Activated CD4-positive, CD25-positive, alpha-beta regulatory T cell treated with anti-CD3 and anti-CD28 coated beads, Interleukin-2, amount 50 U/mL, for 24 hours (primary cell): ENCODE results near the gene PIM3.
"Not testable (repeated sequence)": the region's sequence is repeated elsewhere in the genome, so short reads cannot be mapped to it uniquely, and the experiment has no call there.

Source experiments
- ATAC-seq, 2 donors: fragments of 150-1000 bp; cut with Tn5 transposase; one replicate each; pipeline ENCODE4 v1.10.0; 2021; ENCODE audit warnings: mild to moderate bottlenecking in 1 of 2, moderate library complexity in 1 of 2

Gene PIM3

DNA sequence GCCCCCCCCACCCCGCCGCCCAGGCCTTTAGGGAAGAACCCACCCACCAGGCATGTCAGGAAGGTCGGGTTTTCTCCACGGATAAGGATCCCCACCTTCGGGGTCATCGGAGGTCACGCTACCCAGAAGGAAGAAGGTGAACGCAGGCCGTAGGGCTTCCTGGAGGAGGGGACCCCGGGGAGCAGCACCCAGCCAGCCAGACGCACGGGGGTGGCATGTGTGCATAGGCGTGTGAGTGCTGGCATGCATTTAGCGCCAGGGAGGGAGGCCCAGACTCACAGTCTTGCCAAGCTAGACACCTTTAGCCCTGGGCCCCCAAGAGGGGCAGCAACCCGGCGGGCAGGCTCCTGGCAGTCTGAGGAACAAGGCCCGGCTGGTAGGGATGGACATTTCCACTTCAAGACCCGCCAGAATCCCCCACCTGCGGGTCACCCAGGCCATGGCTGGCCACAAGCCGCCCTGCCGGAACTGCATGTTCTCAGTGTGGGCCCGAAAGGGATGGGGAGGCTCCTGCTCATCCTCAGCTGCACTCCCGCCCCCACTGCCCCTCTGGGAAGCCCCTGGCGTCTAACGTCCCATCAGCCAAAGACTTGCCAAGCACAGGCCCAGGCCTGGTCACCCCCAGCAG, 16.7 kb upstream of the PIM3 start:
- peak in 1 of 2 donors; percentile 14 for ATAC-seq

DNA sequence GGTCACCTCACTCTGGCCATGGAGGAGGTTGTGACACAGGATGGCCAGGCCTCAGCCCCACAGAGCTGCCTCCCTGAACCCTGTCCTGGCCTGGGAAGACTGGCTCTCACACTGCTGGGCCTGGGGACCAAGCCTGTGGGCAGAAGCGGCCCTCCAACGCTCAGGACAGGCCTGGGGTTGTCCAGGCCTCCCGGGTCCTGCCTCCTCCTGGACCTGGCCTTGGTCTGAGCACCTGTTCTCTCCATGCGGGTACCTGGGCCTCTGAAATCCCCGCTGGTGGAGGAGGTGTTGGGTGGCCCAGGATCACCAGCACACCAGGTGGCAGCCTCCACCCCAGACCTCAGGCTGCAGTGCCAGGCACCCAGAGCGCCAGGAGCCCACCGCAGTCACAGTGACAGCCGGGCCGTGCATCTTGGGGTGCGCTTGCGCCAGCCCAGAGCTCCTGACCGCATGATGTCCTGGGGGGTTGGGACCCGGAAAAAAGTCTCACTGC, 16.1 kb upstream of the PIM3 start:
- ATAC-seq: no peak

DNA sequence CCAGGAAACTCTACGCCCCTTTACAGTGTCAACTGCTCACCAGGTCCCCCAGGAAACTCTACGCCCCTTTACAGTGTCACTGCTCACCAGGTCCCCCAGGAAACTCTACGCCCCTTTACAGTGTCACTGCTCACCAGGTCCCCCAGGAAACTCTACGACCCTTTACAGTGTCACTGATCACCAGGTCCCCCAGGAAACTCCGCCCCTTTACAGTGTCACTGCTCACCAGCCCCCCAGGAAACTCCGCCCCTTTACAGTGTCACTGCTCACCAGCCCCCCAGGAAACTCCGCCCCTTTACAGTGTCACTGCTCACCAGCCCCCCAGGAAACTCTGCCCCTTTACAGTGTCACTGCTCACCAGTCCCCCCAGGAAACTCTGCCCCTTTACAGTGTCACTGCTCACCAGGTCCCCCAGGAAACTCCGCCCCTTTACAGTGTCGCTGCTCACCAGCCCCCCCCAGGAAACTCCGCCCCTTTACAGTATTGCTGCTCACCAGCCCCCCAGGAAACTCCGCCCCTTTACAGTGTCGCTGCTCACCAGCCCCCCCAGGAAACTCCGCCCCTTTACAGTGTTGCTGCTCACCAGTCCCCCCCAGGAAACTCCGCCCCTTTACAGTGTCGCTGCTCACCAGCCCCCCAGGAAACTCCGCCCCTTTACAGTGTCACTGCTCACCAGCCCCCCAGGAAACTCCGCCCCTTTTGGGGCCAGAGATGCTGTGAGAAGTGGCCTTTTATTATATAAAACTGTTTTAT, 15.4 kb upstream of the PIM3 start:
- not testable (repeated sequence) for ATAC-seq

DNA sequence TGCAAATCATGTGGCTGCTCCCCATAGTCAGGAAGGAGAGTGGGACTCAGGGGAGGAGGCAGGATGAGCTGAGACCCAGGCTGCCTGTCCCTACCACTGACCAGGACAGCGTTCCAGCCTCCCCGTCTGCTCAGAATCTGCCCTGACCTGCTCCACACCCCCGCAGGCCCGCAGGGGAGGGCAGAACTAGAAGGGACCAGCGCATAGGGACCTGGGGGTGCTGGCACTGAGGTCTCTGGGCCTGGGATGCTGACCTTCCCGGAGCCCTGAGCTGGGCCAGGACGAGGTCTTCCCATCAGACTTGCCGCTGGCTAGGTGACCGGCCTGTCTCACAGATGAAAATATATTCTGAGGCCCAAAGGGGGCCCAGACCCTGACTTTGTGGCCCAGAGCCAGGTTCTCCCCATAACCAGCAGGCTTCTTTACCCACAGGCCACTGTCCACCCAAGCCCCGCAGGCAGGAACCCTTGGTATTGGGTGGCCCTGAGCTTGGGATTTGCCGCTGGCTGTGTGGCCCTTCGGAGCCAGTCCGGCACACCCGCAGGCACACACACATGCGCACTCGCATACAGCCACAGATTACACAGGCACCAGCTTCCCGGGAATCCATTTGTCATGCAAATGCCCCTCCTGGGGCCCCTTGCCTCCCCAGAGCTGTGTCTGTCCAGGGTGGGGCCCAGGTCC, 13.8 kb upstream of the PIM3 start:
- no peak for ATAC-seq

DNA sequence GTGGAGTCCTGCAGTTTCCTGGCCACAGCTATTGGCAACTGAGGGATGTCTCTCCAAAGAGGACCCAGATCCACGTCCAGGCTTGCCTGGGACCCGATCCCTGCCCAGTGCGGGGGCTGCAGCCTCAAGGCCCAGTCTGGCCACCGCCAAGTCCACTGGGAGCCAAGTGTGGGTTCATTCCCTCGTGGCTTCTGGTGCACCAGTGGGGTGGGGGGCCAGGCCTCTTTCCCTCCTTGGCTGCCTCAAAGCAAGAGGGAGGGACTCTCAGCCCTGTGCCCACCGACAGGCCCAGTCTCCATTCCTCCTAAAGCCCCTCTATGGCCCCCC, 13.3 kb upstream of the PIM3 start:
- ATAC-seq: no peak

DNA sequence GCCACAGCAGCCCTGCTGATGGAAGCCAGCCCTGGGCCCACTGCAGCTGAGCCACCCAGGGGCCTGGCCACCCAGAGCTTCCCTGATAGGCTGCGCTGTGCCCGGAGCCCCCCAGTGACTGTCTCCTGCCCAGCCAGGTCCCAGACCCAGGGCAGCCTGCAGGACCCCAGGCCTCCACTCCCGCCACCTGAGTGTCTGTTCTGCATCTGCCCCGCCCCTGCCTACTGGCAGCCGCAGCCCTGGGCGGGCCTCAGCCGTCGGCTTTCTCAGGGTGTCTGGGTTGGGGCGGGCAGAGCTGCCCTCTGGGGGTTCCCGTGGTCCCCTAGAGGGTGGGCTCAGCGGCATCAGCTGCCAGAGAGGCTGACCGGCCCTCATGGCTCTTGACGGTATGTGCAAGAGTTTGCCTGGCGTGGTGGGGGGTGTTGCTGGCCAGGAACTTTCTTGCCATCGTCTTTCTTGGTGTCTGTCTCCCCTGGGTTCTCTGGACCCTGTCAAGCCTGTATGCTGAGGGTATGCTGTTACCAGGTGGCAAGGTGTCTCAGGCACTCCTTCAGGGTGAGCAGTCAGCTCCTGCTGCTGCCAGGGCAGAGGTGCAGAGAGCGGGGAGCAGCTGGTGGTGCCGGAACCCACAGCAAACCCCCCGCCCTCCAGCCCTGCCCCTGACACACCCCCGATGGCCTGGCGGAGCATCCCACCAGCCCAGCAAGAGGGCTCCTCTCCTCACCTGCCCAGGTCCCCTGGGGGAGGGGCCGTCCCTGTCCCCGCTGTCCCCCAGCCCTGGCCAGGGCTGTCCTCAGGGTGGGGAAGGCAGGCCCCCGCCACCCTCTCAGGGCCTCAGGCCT, 12.2 kb upstream of the PIM3 start:
- ATAC-seq: no peak

DNA sequence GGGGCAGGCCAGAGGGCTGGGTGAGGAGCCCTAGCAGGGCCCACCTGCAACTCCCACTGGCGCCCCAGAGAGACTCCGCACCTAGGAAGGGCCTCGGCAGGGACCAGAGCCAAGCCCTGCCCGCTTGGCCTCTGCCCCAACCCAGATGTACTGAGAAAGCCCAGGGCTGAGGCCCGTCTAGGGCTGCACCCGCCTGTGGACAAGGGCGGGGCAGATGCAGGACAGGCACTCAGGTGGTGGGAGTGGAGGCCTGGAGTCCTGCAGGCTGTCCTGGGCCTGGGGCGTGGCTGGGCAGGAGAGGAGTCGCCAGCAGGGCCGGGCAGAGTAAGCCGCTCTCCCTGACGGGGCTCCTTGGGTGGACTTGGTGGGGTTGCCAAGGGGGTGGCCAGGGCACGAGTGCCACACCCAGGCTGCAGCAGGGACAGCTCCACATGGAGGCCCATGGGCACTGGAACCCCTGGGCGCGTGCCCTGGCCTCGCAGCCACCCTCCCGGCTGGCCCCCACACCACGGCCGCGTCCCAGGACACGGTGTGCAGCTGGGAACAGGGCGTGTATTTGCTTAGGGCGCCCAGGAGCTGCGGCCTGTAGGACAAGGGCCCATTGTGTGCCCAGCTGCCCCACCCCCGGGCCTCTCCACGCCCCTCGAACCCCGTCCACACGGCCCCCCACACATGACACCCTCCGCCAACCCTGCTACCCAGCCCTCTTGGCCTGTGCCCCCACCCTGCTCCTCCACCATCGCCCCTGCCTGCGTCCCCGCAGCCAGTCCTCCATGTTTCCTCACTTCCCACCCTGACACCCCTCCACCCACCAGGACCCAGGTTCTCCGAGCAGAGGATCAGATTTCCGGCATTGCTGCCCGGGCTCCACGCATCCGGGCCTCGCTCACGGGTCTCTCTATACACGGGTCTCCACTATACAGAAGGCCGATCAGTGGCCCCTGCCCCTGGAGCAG, 11.3 kb upstream of the PIM3 start:
- no peak for ATAC-seq

DNA sequence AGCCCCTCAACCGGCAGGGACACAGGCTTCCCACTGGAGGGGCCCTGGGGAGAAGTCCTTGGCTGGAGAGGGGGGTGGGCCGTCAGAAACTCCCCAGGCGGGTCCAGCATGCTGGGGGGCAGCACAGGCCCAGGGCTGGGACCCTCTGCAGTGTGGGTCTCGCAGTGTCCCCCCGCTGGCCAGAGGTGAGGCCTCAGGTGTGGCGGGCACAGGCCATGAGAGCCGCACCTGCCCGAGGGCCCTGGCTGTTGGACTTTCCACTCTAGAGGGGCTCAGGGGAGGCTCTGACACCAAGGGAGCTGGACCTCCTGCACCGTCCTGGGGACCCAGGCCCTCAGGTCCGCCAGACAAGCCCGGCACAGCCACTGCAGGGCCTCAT, 10.7 kb upstream of the PIM3 start:
- ATAC-seq: no peak

DNA sequence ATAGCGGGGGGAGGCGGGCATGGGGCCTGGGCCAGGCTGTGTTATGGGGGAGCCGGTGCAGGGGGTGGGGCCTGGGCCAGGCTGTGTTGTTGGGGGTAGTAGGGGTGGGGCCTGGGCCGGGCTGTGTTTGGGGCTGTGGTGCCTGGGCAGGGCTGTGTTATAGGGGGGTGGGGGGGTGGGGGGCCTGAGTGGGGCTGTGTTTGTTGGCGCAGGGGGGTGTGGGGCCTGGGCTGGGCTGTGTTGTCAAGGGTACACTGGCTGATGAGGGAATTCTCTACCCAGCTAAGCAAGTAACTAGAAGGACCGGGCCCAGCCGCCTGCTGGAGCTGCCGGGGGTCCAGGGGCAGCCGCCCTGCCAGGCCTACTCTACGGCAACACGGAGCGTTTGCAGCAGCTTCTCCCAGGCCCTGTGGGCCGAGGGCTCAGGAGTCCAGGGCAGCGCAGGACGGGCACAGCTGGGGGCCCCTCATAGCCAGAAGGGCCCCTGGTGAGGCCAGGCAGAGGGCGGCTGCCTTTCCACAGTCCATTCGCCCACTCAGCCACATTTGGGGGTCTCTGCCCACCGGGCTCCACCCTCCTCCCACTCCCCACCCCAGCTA, 10.1 kb upstream of the PIM3 start:
- ATAC-seq: no peak

DNA sequence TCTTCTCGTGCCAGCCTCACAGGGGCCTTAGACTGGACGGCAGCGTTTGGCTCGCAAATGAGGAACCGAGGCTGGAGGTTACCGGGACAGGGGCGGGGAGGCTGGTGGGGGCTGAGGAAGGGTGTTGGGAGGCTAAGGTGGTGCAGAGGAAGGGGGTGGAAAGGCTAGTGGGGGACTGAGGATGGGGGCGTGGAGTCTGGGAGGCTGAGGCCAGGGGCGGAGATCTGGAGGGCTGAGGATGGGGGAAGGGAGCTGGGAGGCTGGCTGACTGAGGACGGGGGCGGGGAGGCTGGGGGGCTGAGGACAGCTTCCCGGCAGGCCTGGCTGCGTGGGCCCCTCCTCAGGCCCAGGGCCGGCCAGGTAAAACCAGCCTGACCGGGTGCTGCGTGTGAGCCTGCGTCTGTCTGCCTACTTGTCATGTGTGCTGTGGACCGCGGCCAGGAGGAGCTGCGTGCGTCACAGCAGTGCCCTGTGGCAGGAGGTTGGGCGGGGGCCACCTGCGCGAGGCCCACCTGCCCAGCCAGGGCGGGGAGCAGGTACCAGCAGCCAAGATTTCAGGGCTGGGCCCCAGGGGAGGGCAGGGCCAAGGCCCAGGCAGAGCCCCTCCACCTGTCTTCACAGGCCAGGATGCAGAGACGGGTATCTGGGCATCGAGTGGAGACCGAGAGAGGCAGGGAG, 9.4 kb upstream of the PIM3 start:
- ATAC-seq: no peak

DNA sequence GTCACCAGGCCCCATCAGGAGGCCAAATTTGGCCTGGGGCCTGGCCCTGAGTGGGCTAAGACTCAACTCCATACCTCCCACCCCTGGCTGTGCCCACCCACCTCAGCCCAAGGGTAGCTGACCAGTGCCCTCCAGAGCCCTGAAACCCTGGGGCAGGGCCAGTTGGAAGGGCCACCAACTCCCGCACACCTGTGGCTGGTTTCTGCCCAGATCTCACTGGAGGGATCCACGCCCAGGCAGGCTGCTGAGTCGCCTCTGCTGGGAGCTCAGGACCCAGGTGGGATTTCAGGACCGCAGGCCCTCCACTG, 8.9 kb upstream of the PIM3 start:
- no peak for ATAC-seq

DNA sequence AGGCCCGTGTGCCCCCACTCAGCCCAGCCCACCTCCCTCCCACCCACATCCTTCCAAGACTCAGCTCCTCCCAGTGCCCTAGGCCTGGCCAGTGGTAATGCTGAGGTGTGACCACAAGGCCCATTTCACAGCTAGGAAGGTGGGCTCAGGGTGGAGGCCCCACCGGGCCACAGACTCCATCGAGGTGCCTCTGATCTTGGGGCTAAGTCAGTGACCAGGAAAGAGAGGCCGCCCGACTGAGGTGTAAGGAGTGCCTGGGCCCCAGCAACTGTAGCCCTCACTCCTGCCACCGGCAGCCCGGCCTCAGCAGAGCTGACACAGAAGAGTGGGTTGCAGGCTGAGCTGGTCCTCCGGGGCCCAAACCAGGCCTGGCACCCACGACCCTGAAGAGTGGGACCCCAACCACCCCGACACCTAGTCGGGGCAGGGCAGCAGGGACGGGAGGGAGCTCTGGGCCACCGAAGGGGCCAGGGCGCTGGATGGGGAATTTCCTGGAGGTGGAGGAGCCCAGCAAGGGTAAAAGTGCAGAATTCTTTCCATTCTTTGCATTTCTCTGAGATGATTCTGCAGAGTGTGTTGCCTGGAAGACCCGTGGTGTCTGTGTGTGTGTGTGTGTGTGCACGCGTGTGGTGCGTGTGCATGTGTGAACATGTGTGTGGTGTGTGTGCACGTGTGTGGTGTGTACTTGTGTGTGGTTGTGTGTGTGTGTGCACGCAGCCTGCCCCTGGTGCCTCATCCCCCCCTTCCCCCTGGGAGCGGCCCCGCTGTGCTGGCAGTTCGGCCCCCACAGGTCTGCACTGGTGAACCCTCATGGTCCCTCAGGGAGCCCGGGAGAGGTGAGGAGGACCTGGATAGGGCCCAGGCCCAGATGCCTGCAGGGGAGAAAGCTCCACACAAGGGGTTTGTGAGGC, 8.3 kb upstream of the PIM3 start:
- no peak for ATAC-seq

DNA sequence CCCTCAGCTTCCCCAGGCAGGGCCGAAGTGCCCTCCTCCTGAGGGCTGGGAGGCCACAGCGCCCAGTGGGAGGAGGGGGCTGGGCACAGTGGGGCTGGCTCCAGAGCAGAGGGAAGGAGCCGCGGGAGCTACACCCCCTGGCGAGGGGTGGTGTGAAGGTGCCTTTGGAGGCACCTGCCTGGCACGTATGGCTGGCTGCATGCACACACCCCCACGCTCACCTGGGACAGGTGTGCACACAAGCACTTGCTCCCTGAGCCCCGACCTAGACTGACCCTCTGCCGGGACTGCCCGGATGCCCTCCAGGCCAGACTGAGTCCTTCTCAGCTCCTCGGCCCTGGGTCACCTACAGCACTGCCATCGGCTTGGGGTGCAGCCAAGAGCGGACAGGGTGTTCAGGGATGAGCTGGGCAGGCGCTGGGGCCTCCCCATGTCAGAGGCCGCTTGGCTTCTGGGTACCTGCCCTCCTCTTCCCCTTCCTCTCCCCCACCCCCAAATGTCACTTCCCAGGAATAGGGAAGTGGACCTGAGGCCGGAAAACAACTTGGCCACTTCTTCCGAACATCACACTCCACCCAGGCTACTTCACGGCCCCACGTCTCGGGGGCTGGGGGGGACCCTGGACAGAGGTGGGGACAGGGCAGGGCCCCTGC, 7.4 kb upstream of the PIM3 start:
- no peak for ATAC-seq

DNA sequence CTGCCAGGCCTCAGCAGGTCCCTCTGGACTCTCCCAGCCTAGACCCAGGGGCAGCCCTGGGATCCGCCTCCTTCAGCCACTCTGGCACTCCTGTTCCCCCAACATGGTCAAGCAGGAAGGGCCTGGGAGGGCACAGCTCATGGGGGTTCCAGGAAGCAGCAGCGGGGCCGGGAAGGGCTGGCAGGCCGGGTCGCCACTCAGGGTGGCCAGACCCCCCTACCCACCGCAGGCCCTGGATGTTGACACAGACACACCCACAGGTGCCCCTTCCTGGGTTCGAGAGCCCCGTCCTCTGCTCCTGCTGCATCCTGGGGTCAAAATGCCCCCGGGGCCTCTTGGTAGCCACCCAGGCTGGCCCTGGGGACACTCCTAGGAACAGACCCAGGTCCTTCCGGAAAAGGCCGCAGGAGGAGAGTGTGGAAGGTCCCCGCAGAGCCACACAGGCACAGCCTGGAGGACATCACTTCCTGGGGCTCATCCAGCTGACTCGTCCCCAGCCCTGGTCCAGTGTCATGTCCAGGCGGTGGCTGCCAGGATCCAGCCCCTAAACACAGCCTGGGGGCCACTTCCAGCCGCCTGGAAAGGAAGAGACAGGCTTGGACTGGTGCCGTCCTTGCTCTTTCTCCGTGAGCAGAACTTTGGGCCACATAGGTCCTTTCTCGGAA, 6.8 kb upstream of the PIM3 start:
- no peak for ATAC-seq

DNA sequence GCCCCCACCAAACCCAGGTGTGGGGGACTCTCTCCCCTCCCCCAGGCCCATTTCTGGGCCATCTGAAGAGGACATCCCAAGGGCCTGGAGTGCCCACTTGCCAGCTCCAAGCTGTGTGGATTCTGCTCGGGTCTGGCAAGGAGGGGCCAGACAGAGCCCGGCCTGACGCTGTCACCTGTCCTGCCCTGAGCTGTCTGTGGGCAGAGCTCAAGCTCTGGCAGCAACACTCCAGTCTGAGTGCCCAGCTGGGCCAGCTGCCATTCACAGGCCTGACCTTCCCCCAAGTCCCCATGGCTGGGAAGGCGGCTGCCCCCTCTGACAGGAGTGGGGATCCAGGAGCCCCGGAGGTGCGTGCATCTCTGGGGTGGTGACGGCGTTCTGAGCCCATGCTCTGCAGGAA, 6.2 kb upstream of the PIM3 start:
- ATAC-seq: no peak

DNA sequence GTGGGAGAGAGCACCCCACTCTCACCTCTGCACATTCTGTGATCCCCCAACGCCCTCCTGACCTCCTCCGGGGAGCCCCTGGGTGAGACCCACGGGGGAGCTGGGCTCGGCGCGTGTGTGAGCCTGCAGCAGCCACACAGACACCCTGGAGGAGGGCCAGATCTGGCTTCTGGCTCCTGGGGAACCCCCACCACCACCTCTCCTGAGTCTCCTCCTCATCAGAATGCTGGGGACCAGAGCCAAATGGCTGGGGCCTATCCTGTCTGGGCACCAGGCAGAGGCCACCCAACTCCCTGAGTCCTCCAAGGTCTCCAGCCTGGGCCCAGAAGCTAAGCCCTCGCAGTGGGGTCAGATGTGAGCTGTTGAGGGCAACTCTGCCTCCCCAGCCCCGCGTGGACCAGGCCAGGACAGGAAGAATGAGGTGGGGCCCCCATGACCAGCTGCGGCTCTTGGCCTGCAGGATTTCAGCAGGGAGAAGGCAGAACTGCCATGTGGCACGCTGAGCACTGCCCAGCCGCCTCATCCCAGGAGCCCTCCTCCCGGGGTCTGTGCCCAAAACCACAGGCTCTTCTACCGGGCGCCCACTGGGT, 5.5 kb upstream of the PIM3 start:
- no peak for ATAC-seq

DNA sequence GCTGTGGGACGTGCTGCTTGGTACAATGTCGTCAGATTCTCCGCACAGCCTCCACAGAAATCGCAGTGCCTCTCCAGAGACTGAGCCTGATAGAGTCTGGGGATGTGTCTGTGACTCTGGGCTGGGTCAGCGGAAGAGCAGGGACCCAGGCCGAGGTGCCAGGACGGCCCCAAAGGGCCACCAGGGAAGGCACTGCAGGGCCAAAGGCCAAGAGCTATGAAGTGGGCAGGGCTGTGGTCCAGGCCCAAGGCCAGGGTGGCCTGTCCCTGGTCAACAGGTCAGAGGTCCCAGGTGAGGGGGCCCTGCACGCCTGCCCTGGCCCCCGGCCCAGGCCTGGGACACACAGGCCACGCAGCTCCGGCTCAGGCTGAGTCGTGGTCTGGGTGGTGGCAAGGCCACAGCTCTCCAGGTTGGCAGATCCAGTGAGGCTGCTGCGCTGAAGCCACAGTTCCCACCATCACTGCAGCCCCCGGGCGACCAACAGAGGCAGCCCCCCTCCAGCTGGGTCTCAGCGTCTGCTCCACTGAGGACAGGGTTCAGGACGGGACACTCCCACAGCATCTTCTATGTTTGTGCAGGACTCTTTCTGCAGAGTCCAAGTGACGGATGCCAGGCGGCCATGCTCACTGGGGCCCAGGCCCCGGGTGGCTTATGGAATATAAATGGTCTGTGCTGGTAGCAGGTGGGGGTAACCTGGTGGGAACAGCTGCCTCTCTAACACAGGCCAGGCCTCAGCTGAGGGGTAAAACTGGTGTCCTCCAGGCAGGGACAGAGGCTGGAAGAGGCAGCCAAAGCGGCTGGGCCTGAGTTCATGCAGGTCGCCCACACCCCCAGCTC, 4.8 kb upstream of the PIM3 start:
- ATAC-seq: no peak

DNA sequence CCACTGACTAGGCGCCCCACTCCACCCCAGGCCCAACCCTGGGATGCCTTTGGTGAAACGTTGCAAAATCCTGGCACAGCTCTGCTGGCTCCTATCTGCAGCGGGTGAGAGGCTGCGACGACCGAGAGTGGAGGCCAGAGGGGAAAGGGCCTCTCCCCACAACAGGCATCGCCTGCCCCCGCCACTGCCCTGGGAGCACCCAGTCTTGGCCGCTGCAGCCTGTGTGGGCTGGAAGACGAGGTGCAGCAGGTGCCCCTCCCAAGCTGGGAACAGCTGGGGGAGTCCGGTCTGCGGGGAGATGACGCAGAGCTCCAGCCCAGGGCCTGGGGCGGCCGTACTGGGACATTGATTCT, 4.2 kb upstream of the PIM3 start:
- ATAC-seq: no peak
